NOMO-1 treated with DMSO at 0.1 percent for 48 hours (cell line): ENCODE measurements around the gene ASGR2.
"Not testable (repeated sequence)": the region's sequence is repeated elsewhere in the genome, so short reads cannot be mapped to it uniquely, and the experiment has no call there.

Experiments
- DNase-seq: peaks from one replicate; lab custom pipeline; 2025; ENCODE audit not compliant: unreplicated experiment; lab: John Stamatoyannopoulos, UW

The ASGR2 gene

GRCh38 chr17:7126386-7126785, 11.8 kb upstream of the ASGR2 start:
- DNase-seq = not testable (repeated sequence)

DNA sequence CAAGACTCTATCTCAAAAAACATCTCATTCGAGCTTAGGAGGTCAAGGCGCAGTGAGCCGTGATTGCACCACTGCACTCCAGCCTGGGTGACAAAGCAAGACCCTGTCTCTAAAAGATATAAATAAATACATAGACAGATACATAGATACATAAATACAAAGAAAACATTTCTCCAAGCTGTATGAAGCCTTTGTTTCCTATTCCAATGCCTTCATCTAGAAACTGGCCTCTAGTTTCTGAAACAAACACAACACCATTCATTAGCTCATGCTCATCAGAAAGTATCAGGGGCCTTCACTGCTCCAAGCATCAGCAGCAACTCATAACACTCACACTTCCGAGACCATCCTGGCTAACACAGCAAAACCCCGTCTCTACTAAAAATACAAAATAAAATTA, 10.3 kb upstream of the ASGR2 start:
- DNase-seq = no peak

GRCh38 chr17:7123844-7124243, 9.2 kb upstream of the ASGR2 start:
- DNase-seq = no peak

DNA sequence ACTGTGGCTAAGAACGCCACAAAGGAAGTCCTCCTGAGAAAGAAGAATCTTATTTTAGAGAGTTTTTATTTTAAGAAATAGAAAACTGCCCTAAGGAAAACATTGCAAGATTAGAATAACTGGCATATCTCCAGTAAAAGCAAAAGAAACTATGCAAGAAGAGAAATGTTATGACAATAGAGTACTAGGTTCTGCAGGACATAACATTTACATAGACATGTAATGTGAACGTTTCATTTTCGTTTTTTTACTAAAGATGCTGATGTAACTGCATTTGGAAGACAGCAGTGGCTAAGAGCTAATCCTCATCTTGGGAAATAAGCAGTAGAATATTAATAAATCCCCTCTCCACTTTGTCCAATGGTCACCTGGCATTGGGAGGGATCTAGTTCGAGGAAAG, 7.8 kb upstream of the ASGR2 start:
- DNase-seq = no peak

DNA sequence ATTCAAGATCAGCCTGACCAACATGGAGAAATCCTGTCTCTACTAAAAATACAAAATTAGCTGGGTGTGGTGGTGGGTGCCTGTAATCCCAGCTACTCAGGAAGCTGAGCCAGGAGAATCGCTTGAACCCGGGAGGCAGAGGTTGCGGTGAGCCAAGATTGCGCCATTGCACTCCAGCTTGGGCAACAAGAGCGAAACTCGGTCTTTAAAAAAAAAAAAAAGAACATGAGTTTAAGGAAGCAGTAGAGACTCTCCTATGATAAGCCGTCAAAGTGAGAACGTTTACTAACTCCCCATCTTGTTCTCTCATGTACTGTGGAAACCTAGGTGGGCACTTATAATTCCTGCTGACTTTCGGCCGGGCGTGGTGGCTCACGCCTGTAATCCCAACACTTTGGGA, 6.0 kb upstream of the ASGR2 start:
- DNase-seq = peak; percentile 91

DNA sequence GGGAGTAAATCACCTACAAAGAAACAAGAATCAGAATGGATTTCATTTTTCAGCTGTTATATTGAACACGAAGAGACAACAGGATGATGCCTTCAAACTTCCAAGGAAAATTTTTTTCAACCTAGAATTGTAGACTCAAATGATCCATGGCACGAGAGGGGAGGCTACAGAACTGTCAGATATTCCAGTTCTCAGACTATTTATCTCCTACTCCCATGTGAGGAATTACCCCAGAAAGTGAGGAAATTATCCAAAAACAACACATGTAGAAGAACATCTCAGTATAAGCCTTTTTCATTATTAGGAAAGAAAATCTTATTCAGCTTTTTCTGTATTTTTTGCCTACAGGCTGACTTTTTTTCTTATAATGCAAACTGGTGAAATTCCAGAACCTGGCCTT, 5.5 kb upstream of the ASGR2 start:
- no peak for DNase-seq

GRCh38 chr17:7119314-7119713, 4.7 kb upstream of the ASGR2 start:
- no peak for DNase-seq

GRCh38 chr17:7114875-7115614, 423 bp upstream of the ASGR2 start:
- peak; percentile 94 for DNase-seq

DNA sequence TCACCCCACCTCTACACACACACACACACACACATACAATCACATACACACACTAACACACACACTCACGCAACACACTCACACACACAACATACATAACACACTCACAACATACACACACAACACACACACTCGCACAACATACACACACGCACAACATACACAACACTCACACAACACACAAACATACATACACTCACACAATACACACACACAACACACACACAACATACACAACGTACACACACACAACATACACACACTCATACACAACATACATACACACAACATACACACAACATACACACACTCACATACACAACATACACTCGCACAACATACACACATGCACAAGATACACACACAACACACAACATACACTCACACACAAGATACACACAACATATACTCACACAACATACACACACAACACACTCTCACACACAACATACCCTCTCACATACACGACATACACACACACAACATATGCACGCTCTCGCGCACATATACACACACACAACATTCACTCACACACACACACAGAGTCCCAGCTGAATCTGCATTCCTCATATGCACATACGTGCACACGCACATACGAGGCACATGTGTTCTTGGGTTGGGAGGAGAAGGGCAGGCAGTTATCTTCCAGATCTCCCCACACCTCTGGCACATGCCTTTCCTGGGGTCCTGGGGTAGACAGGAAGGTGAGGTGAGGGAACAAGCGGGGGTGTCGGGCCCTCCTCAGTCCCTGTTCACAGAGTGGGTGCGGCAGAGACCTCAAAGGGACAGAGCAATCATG, 1.1 kb downstream of the ASGR2 start:
- no peak for DNase-seq

DNA sequence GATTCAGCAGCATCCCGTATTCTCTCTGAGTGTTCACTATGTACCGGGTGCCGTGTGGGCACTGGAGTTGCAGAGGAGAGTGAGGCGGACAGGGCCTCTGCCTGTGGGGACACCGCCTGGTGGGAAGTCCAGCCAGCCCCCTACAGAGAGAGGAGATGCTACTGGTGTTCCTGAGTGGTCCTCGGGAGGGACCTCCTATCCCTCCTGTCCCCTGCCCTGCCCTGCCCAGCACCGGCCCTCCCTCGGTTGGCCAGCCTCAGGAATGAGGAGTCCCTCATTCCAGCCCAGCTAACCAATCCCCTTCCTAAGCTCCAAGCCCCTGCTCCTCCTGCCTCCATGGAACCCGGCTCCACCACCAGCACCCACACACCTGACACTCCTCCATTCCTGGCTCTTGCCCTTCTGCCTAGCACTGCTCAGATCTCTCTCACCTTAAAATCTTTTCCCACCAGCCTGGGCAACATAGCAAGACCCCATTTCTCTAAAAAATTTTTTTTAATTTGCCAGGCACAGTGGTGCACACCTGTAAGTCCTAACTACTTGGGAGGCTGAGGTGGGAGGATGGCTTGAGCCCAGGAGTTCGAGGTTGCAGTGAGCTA, 2.0 kb downstream of the ASGR2 start:
- DNase-seq = no peak

DNA sequence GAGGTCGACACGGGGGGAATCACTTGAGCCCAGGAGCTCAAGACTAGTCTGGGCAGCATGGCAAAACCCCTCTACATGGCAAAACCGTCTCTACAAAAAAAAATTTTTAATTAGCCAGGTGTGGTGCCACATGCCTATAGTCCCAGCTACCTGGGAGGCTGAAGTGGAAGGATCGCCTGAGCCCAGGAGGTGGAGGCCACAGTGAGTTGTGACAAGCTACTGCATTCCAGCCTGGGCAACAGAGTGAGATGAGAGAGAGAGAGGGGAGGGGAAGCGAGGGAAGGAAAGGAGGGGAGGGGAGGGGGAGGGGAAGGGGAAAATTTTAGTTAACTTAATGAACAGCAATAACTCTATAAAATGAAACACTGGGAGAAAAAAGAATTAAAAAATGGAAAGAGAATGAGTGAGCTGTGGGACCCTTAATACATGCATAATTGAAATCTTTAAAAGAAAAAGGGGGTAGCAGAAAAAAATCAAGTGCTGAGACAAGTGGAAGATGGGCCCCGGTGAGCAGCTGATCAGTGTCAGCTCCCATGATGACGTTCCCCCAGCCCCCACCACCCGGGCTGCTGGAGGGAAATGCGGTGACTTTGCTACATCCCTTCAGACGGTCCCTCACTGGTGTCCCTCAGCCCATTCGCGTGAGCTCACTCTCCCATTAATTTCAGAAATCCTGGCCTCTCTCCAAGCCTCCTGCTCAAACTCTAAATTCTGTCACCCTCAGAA, 2.7 kb downstream of the ASGR2 start:
- DNase-seq = no peak

GRCh38 chr17:7110617-7111306, 3.9 kb downstream of the ASGR2 start:
- DNase-seq = no peak

GRCh38 chr17:7109461-7110322, 4.9 kb downstream of the ASGR2 start:
- DNase-seq = no peak

DNA sequence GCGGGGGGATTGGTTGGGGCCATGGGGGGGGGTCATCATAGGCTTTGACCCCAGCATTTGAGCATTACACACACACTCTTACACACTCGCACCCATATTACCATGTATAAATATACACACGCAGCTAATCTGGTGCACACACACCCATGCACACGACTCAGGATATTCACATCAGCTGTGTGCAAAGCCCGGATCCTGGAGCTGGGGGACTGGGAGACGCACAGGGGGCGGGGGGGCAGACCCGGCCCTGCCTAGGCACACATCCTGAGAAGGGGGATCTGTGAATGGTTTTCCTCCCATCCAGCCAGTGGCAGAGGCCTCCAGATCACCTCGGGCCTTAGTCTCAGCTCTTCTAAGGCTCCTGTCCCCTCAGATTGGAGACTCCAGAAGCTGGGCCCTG, 5.6 kb downstream of the ASGR2 start:
- DNase-seq = no peak

DNA sequence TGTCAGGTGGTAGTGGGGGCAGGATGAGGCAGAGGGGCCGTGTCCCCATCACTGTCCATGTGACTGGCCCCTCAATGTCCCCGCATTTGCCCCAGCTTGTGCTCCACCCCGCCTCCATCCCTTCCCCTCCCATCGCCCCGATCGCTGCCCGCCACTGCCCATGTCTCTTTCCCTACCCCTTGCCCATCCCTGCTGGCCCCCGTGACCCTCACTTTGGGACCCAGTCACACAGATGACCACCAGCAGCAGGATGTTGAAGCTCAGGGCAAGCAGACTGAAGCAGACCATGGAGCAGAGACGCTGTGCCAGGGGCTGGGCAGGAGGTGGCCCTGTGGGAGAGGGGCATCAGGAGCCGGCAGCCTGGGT, 6.1 kb downstream of the ASGR2 start:
- DNase-seq = no peak

GRCh38 chr17:7107795-7108559, 6.6 kb downstream of the ASGR2 start:
- no peak for DNase-seq

DNA sequence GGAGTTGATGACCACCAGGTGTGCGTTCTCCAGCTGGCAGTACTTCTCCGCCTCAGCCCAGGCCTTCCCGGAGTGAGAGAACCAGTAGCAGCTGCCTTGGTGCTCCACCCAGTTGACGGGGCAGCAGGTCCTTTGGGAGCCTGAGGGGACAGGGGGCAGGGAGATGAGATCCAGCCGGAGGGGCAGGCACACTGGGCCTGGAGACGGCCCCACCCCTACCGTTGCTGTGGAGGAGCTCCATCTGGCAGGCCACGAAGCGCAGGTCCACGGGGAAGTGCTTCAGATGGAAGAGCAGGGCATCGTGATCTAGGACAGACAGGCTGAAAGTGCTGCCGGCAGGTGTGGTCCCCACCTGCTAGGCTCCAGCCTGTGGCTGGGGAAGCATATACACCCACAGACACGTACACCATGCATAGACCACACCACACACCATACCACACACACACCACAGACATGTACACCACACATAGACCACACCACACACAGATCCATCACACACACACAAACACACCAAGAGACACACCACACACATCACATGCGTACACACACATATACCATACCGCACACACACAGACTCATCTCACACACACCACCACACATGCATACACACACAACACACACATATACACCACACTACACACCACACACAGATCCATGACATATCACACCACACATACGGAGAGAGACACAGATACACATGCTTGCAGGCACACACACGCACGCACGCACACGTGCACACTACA, 7.4 kb downstream of the ASGR2 start:
- DNase-seq = no peak

DNA sequence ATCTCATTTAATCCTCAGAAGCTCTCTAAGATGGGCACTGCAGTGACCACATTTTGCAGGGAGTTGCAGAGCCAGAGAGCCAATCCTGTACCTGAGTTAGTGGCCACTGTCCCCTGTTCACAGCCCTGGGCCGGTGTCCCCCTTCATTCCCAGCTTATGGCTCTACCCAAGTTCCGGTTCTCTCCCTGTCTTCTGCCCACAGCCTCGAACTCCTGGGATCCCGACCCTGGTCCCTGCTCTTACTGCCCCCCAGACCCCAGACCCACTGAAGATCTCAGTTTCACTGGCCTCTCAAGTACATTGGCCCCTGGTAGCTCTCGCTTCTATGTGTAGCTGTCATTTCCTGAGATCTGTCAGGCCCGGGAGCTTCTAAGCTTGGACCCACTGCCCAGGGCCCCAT, 12.2 kb downstream of the ASGR2 start:
- DNase-seq = no peak

DNA sequence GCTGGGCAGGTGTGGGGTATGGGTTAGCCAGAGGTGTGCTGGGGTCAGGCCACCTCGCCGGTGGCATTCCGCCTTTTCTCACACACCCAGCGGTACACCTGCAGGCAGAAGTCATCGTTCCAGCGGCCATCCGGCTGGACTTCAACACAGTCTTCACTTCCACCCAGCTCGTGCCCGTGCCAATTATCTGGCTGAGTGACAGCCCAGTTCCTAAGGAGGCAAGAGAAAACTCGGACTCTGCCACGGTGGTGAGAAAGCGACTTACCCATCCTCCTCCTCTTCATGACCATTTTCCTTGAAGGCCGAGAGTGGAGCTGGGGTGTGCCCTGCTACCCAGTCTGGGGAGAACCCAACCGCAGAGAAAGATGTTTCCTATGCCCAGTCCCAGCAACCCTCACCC, 13.1 kb downstream of the ASGR2 start:
- DNase-seq = no peak
